Measurements from ENCODE around the gene GPC6. TPM values are rescaled to one million over a fixed set of nuclear protein-coding genes. Genes with fewer than 3 reads are reported as not detected.

GPC6 gene
- total and polyA plus RNA-seq, 2 donors (not counting 3 experiments of a cell fraction or from before 2014, with no cell fraction given) = 0.01 TPM; not detected in 1

DNA sequence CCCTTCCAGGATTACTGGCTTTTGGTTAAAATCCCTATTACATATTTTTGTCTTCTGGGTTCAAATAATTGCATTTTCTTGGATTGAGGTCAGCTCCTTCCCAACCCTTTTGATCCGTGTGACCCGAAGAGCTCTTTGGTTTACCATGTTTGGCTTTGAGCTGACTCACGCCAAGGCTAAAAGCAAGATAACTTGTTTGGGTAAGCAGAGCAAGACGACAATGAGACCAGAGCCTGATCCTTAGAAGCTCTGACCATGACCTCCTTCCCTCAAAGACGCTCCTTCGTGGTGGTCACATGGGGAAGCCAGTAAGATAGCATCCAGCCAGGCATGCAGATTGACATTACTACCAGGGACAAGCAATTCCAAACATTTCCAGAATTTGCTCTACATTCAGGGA lies 1099.0 kb downstream of the GPC6 start:
- H2AFZ ChIP-seq (ENCODE audit: low read depth, low read length) = no peak overlapping the region
- no peak overlapping the region for H3K9ac ChIP-seq (replicated peaks; ENCODE audit: extremely low read depth, insufficient read depth, low read length)
- DNase-seq (ENCODE audit: low read depth, low spot score) (no peak), FAIRE-seq (no peak)
- H3K4me3 ChIP-seq (replicated peaks in 1 of 3; ENCODE audit: insufficient read depth in 1 of 3, low read depth in 1 of 3, low read length in 3 of 3) = no peak overlapping the region
- CTCF ChIA-PET = no interaction called here
- H3K4me2 ChIP-seq (ENCODE audit: insufficient read depth, low read length) = no peak overlapping the region
- H3K36me3 ChIP-seq (ENCODE audit: control insufficient read depth in 2 of 2, extremely low read depth in 1 of 2, insufficient read depth in 2 of 2, low read length in 2 of 2) = no peaks in the 10 kb centered on the region
- BruUV-seq (replicated peaks) = no TSS peak
- peaks cover 2% of the 10 kb centered on the region for H3K4me1 ChIP-seq (ENCODE audit: control insufficient read depth, extremely low read depth, insufficient read depth, low read length)
- no peaks in the 10 kb centered on the region for H4K20me1 ChIP-seq (replicated peaks; ENCODE audit: control insufficient read depth, extremely low read depth, insufficient read depth, low read length)
- POLR2A ChIA-PET = no interaction called here
- H3K79me2 ChIP-seq (ENCODE audit: control insufficient read depth, insufficient read depth, low read length) = no peaks in the 10 kb centered on the region
- intact Hi-C loops (cut with micrococcal nuclease) = loop anchor here (2.0 kb wide), 1 partner anchor 15 kb away; no protein-coding TSS in a partner anchor
- no peaks in the 10 kb centered on the region for H3K9me3 ChIP-seq (replicated peaks; ENCODE audit: control insufficient read depth, insufficient read depth, low read length)
- H3K27ac ChIP-seq (ENCODE audit: insufficient read depth, low read depth, low read length) = no peak overlapping the region
- no peaks in the 10 kb centered on the region for H3K27me3 ChIP-seq (ENCODE audit: control insufficient read depth in 2 of 2, insufficient read depth in 2 of 2, low read length in 2 of 2)
- TF ChIP-seq GATA2 (IDR thresholded peaks at IDR 0.05; ENCODE audit: insufficient read depth, insufficient read length, low read depth, low read length) (no peak), FOS (IDR thresholded peaks at IDR 0.05; ENCODE audit: borderline replicate concordance, insufficient read depth, low read length) (no peak), POLR2AphosphoS5 (IDR thresholded peaks at IDR 0.05; ENCODE audit: insufficient read depth, low read depth, low read length) (no peak), MYC (IDR thresholded peaks at IDR 0.05; ENCODE audit: low read depth, low read length) (no peak), EZH2 (IDR thresholded peaks at IDR 0.05; ENCODE audit: borderline replicate concordance, low read depth, low read length, severe bottlenecking) (no peak), POLR2A (IDR thresholded peaks at IDR 0.05; ENCODE audit: low read depth, low read length) (no peak), JUN (IDR thresholded peaks at IDR 0.05; ENCODE audit: borderline replicate concordance, insufficient read depth, insufficient read length, low read depth) (no peak)
- TF ChIP-seq, protein P1, sequence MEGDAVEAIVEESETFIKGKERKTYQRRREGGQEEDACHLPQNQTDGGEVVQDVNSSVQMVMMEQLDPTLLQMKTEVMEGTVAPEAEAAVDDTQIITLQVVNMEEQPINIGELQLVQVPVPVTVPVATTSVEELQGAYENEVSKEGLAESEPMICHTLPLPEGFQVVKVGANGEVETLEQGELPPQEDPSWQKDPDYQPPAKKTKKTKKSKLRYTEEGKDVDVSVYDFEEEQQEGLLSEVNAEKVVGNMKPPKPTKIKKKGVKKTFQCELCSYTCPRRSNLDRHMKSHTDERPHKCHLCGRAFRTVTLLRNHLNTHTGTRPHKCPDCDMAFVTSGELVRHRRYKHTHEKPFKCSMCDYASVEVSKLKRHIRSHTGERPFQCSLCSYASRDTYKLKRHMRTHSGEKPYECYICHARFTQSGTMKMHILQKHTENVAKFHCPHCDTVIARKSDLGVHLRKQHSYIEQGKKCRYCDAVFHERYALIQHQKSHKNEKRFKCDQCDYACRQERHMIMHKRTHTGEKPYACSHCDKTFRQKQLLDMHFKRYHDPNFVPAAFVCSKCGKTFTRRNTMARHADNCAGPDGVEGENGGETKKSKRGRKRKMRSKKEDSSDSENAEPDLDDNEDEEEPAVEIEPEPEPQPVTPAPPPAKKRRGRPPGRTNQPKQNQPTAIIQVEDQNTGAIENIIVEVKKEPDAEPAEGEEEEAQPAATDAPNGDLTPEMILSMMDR (IDR thresholded peaks at IDR 0.05; ENCODE audit: extremely low read depth in 1 of 2, insufficient read depth in 1 of 2, low read depth in 1 of 2, low read length in 2 of 2) = no peak
- TF ChIP-seq, protein P2, sequence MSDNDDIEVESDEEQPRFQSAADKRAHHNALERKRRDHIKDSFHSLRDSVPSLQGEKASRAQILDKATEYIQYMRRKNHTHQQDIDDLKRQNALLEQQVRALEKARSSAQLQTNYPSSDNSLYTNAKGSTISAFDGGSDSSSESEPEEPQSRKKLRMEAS (IDR thresholded peaks at IDR 0.05; ENCODE audit: insufficient read depth, insufficient read length) = no peak
- H3K9me1 ChIP-seq (replicated peaks; ENCODE audit: control insufficient read depth, extremely low read depth, insufficient read depth, low read length) = no peaks in the 10 kb centered on the region
- dilution Hi-C loops (cut with MboI; ENCODE audit: extremely low pct_ligation_motif_present, low sequenced_read_pairs) = no loop called here

All from endothelial cell of umbilical vein (primary cell).